ENCODE measurements around the gene TMEM109.

DNA sequence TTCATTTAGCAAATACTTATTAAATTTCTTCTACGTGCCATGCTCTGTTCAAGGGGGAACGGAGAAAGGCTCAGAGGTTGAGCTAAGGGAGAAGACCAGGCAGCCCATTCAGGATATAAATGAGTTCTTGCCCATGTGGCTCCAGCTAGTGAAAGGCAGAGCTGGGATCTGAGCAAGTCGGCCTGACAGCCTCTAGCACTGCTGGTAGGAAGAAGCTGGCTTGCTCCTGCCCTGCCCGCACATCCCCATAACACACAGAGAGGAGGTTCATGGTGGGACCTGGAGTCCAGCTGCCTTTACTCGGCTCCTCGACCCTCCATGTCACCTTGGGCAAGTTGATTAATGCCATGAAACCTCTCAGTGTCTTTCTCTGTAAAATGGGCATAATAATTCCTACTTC is 36.1 kb downstream of the TMEM109 start:
- TF ChIP-seq NR1H2 (CRISPR knock-in tag; IDR thresholded peaks at IDR 0.05), result no peak
- TF ChIP-seq, protein P1, sequence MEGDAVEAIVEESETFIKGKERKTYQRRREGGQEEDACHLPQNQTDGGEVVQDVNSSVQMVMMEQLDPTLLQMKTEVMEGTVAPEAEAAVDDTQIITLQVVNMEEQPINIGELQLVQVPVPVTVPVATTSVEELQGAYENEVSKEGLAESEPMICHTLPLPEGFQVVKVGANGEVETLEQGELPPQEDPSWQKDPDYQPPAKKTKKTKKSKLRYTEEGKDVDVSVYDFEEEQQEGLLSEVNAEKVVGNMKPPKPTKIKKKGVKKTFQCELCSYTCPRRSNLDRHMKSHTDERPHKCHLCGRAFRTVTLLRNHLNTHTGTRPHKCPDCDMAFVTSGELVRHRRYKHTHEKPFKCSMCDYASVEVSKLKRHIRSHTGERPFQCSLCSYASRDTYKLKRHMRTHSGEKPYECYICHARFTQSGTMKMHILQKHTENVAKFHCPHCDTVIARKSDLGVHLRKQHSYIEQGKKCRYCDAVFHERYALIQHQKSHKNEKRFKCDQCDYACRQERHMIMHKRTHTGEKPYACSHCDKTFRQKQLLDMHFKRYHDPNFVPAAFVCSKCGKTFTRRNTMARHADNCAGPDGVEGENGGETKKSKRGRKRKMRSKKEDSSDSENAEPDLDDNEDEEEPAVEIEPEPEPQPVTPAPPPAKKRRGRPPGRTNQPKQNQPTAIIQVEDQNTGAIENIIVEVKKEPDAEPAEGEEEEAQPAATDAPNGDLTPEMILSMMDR (IDR thresholded peaks at IDR 0.05), result no peak
- TF ChIP-seq NFYB (CRISPR knock-in tag; conservative IDR thresholded peaks at IDR 0.05; ENCODE audit: low read depth), result no peak
- TF ChIP-seq, protein P2, sequence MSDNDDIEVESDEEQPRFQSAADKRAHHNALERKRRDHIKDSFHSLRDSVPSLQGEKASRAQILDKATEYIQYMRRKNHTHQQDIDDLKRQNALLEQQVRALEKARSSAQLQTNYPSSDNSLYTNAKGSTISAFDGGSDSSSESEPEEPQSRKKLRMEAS (CRISPR knock-in tag; IDR thresholded peaks at IDR 0.05), result no peak
- no peak for TF ChIP-seq SMAD3 (CRISPR knock-in tag; IDR thresholded peaks at IDR 0.05; ENCODE audit: borderline replicate concordance)
- TF ChIP-seq PREB (CRISPR knock-in tag; IDR thresholded peaks at IDR 0.05; ENCODE audit: borderline replicate concordance), result no peak
- no peak for TF ChIP-seq HMGXB4 (CRISPR knock-in tag; IDR thresholded peaks at IDR 0.05)
- TF ChIP-seq ZNF263 (CRISPR knock-in tag; IDR thresholded peaks at IDR 0.05; ENCODE audit: low read depth), result no peak
- TF ChIP-seq ETV6 (CRISPR knock-in tag; IDR thresholded peaks at IDR 0.05), result no peak
- no peak for TF ChIP-seq ZNF416 (CRISPR knock-in tag; IDR thresholded peaks at IDR 0.05)
- no peak for TF ChIP-seq ZNF138 (CRISPR knock-in tag; conservative IDR thresholded peaks at IDR 0.05)
- TF ChIP-seq CBFB (CRISPR knock-in tag; IDR thresholded peaks at IDR 0.05; ENCODE audit: low read depth), result no peak
